Neutrophil (primary cell): ENCODE measurements around the gene POFUT1.

Experiments used
- H3K27ac ChIP-seq: fragments of 200-600 bp; sonication (generic); 2 replicates; pipeline ENCODE4 v1.5.1; 2016; ENCODE audit warnings: mild to moderate bottlenecking, moderate library complexity
- H3K27me3 ChIP-seq: fragments of 200-600 bp; sonication (generic); 2 replicates; pipeline ENCODE4 v1.6.0; 2016; ENCODE audit warnings: mild to moderate bottlenecking
- H3K36me3 ChIP-seq: fragments of 200-600 bp; sonication (generic); 2 replicates; pipeline ENCODE4 v1.5.1; 2017
- H3K4me1 ChIP-seq, 2 experiments: fragments of 200-600 bp in 1 of 2; sonication (generic) in 1 of 2; 1 replicate in 1 of 2; 2 replicates in 1 of 2; pipeline versions ENCODE4 v1.5.1 to v1.6.1; 2013 to 2016; ENCODE audit warnings: low read depth in 1 of 2, low read length in 1 of 2, mild to moderate bottlenecking in 1 of 2, moderate library complexity in 1 of 2; ENCODE audit not compliant: control insufficient read depth in 1 of 2, insufficient read depth in 1 of 2
- H3K4me3 ChIP-seq, 2 experiments: fragments of 200-600 bp in 1 of 2; sonication (generic) in 1 of 2; 1 replicate in 1 of 2; 2 replicates in 1 of 2; pipeline ENCODE4 v1.5.1; 2013 to 2016; ENCODE audit warnings: low read depth in 1 of 2, low read length in 1 of 2, mild to moderate bottlenecking in 1 of 2, moderate library complexity in 1 of 2
- H3K9me3 ChIP-seq: fragments of 200-600 bp; sonication (generic); 2 replicates; pipeline ENCODE4 v1.5.1; 2016
- CTCF ChIP-seq: fragments of 200-600 bp; sonication (generic); IDR thresholded peaks from 2 replicates; pipeline ENCODE4 v1.5.1; 2016; ENCODE audit warnings: antibody characterized with exemption

The POFUT1 gene

DNA sequence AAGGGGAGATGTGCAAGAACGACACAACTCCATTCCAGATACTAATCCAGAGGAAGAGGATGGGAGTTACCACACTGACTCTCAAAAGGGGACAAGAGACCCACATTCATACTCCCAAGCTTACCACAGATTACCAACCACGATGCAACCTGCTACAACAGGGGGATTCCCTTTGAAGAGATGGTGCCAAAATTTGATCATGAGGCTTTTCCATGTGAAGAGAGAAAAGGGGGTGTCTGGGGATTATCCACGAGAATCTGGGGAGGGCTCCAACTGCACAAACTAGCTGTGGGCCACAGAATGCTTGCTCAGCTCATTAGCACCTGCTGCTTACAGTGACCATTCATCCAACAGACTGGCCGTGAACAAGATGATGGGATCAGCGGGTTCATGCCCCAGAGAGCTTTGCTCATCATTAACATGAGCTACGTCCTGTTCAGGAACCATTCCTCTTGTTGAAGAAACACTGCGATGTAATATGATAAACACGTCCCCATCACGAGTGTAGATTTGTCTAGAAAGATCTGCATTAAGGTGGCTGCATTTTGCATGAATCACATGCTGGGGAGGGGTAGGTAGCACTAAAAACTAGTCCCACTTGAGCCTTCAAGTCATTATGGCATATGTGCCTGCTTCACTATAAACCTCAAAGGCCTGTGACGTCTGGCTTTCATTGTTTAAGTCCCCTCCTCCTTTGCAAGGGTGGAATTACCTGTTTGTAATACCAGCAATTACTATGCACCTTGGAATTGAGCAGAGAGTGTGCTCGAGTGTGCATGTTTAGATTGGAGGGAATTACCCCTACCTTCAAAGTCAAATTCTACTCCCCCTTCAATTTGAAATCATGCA, 4.1 kb upstream of the POFUT1 start:
- Histone ChIP-seq H3K9me3 (no peaks in the 10 kb centered on the region), H3K4me3 (no peak overlapping the region), H3K36me3 (peaks cover 30% of the 10 kb centered on the region), H3K27me3 (no peaks in the 10 kb centered on the region), H3K27ac (peak overlapping the region; percentile 87), H3K4me1 (peaks cover 69 to 74% of the 10 kb centered on the region in 2 experiments)
- no peak for TF ChIP-seq CTCF

DNA sequence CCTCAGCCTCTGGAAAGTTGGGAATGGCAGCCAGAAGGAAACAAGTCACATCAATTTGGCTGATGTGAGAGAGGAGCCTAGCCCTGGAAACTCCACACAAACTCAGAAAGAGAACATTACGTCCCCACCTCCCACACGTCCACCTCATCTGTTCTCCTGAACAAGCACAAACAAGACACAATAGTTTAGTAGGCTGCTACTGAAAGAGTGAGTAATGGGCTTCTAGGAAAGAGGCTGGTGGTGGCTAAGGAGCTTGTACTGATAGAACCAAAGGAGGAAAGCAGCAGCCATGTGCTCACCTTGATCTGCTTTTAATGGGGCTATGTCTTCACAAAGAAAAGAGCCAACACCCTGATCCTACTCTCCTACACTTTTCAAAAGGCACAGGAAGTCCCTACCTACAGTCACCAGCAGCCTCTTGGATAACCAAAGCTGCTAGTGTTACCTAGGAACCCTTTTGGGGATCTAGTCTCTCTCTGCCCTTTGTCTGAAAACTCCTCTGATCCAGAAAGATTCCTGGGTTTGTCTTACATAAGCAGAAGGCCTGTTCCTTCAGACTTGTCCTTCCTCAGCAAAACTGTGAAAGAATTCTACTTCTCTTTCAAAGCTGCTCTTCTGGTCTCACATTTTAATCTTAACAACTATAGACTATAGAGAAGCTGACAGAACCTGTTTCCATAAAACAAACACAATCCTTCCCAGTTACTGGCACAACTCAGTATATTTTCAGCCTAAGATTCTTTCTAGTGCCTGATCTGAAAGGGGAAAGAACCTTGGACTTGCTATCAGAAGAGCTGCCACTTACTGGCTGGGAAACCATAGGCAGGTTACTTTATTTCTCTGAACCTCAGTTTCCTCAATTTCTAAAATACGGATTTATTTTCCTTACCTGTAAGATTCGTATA, 3.2 kb upstream of the POFUT1 start:
- Histone ChIP-seq H3K4me3 (peak overlapping the region; percentile 14 to 15), H3K27ac (peak overlapping the region; percentile 87), H3K4me1 (peaks cover 78 to 83% of the 10 kb centered on the region in 2 experiments)

DNA sequence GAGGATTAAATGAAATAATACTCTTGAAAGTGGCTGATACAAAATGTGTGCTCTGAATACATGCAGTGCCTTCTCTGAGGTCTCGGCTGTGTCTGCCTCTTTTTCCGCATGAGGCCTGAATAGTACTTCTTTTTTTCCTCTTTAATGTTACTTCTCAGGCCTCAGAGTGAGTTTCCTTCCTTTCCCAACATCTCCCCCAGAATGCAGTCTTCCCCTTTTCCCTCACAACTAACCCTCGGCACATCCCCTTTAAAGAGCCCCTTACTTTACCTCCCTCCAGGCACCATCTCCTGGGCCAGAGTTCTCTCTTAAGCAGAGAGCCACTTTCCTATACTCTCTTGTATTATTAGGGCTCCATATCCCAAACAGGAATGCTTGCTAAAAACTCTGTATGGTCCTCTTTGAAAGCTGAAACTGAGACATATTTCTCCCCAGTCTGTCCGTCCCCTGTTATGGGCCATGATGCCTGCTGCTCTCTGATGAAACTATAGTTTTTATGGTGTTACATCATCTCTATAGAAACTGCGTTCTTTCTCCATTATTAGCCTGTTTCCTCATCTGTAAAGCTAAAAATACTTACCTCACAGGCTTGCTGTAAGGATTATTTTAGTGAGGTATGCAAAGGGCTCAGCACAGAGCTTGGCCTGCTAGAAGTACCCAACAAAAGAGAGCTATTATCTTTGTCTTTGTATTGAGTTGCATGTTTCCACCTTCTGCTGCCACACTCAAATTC, 2.4 kb upstream of the POFUT1 start:
- peak overlapping the region; percentile 14 to 15 for H3K4me3 ChIP-seq
- TF ChIP-seq CTCF, result no peak
- no peaks in the 10 kb centered on the region for H3K9me3 ChIP-seq
- peaks cover 86 to 91% of the 10 kb centered on the region in 2 experiments for H3K4me1 ChIP-seq
- peaks cover 15% of the 10 kb centered on the region for H3K36me3 ChIP-seq
- no peaks in the 10 kb centered on the region for H3K27me3 ChIP-seq
- peak overlapping the region; percentile 87 for H3K27ac ChIP-seq

More for the DNA sequence above, 3.2 kb upstream of the POFUT1 start:
- Histone ChIP-seq H3K27me3 (no peaks in the 10 kb centered on the region), H3K9me3 (no peaks in the 10 kb centered on the region), H3K36me3 (peaks cover 21% of the 10 kb centered on the region)
- no peak for TF ChIP-seq CTCF

GRCh38 chr20:32205843-32206759, 1.6 kb upstream of the POFUT1 start:
- peaks cover 90% of the 10 kb centered on the region in 2 experiments for H3K4me1 ChIP-seq
- peak overlapping the region; percentile 87 for H3K27ac ChIP-seq
- peak overlapping the region; percentile 86 to 89 for H3K4me3 ChIP-seq
- no peaks in the 10 kb centered on the region for H3K27me3 ChIP-seq
- TF ChIP-seq CTCF, result no peak
- peaks cover 8% of the 10 kb centered on the region for H3K36me3 ChIP-seq
- no peaks in the 10 kb centered on the region for H3K9me3 ChIP-seq
